Raji (cell line): ENCODE results near the gene SDCBP2.

Experiments
- POLR2A ChIP-seq: IDR thresholded peaks from 2 replicates; pipeline ENCODE4 v1.6.1; 2011; ENCODE audit warnings: low read depth, low read length, control low read depth; ENCODE audit not compliant: insufficient read depth

SDCBP2 gene, protein sequence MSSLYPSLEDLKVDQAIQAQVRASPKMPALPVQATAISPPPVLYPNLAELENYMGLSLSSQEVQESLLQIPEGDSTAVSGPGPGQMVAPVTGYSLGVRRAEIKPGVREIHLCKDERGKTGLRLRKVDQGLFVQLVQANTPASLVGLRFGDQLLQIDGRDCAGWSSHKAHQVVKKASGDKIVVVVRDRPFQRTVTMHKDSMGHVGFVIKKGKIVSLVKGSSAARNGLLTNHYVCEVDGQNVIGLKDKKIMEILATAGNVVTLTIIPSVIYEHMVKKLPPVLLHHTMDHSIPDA

DNA sequence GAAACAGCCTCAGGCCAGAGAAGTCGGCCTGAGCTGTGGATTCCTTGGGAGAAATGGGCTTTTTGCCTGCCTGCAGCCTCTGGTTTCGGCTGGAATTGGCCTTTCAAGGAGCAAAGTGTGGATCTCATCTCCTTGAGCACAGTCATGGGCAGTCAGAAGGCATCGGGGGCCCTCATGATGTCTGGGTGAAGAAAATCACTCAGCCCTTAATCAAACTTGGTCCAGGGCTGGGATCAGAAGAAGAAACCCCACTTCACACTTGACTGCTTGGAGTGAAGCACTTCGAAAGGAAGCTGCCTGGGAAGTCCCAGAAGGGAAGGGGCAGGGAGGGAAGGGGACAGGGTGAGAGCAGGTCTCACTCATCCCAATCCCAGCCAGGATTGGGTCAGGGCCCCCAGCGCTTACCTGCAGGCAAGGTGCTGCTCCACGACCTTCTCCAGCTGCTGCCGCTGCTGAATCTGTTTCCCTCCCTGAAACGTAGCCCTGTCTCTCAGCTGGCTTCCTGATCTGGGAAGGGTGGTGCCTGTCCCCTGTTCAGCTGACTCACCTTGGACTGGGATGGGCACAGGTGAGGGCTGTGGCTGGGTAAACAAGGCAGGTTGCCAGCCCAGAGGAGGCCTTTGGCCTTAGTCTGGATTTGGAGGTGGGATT is at the start of gene SDCBP2:
SDCBP2 (minus strand) TSS at position 460 of the 651 bp plus-strand sequence. CDS start 8,723 bp downstream, outside the sequence.
- TF ChIP-seq POLR2A = no peak

- no peak for TF ChIP-seq POLR2A
These were observed 49.8 kb upstream of the SDCBP2 start for GRCh38 chr20:1378735-1379125.

DNA sequence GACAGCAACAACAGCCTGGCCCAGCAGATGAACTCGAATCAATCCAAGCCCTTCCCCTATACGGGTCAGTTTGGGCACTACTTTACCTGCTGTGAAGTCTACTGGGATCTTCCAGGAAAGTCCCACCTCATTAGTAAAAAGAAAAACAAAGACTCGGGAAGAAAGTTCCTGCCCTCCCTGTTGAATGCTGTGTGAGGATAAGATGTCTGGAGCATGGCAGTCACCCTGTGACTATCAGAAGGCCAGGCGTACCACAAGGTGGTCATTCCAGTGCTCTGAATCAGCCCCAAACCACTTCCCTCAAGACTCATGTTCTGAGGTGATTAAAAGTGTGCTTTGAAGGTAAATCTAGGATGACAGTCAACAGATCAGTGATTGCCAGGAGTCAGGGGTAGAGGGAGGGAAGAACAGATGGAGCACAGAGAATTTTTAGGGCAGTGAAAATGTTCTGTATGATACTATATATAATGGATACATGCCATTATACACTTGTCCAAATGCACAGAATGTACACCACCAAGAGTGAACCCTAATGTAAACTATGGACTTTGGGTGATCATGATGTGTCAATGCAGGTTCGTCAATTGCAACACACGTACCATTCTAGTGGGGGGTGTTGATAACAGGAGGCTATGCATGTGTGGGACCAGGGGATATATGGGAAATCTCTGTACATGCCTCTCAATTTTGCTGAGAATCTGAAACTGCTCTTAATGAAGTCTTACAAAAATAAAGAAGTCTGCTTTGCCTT is 49.2 kb upstream of the SDCBP2 start:
- TF ChIP-seq POLR2A = no peak

DNA sequence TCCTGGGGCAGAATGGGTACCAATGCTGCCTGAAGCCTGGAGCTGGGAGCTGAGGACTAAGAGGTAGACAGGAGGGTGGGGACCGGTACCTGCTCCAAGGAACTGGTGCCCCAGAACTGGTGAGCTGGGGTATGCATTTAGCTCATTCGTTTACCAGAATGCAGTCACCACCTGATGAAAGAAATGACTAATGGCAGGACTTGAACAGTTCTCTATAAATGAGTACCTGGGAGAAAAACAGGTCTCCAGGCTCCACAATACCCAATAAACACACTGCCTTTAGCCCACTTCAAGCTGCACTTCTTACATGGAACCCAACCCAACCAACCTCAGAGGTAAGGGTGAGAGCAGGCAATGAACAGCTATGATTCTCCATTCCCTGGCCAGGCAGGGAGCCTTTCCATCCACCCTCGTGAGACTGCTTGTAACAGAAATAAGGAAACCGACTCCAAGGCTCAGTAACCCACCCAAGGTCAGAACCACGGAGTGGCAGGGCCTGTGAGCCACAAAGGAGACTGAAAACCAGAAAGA is 48.5 kb upstream of the SDCBP2 start:
- no peak for TF ChIP-seq POLR2A

DNA sequence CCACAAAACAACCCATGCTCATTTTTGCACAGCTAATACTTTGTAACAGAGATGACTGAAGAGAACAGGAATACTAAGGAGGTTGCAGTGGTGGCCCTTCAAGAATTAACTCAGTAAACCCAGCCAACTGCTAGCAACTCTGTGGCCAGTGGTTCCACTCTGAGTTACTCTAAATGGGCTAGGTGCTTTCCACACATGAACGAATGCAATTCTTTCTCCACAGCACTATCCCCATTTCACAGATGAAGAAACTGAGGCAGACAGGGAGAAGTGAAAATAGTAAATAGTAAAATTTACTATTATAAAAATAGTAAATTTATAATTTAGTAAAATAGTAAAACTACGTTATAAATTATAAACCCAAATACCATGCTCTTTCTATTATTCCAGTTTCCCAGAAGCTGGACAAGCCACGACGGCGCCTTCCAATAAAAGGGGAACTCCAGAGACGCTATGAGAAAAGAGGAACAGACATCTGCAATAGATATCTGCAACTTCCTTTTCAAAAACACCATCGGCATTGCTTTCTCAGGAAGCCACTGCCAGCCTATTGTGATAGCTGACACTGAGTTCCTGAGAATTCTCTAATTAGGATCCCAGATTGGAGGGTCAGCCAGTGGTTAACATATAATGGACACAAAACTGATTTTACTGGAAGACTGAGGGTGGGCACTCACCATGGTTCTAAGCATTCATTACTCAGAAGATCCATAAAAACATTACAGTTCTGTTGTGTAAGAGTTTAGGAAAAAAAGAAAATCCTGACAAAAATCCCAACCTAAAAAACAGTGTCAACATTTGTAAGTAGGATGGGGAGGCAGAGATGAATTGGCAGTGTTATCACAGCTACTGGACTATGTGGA is 47.7 kb upstream of the SDCBP2 start:
- no peak for TF ChIP-seq POLR2A

GRCh38 chr20:1376007-1376406 is 47.1 kb upstream of the SDCBP2 start:
- TF ChIP-seq POLR2A = no peak

DNA sequence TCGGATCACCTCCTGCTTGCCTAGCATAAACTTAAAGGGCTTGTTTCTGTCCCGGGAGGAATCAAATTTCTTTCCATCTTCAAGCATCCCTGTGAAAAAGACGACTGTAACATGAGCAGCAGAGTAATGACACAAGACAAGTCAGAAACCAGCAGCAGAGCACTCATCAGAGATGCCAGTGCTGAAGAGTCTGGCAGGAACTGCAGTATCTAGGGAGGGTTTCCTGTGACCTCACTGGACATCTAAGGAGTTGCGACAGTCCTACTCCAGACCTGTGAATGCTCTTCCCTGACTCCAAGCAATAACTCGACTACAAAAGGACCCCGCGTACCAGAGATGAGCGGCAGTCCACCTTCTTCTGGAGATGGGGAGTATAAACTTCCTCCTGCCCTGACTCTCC is 46.6 kb upstream of the SDCBP2 start:
- TF ChIP-seq POLR2A = no peak

- no peak for TF ChIP-seq POLR2A
These were observed 45.3 kb upstream of the SDCBP2 start for GRCh38 chr20:1374246-1374645.

GRCh38 chr20:1373614-1374013 is 44.7 kb upstream of the SDCBP2 start:
- TF ChIP-seq POLR2A = no peak

GRCh38 chr20:1373036-1373435 is 44.1 kb upstream of the SDCBP2 start:
- no peak for TF ChIP-seq POLR2A

- no peak for TF ChIP-seq POLR2A
These were observed 43.0 kb upstream of the SDCBP2 start for GRCh38 chr20:1371830-1372539.

- TF ChIP-seq POLR2A = no peak
These were observed 42.4 kb upstream of the SDCBP2 start for GRCh38 chr20:1371202-1371782.

- TF ChIP-seq POLR2A = no peak
These were observed 41.7 kb upstream of the SDCBP2 start for GRCh38 chr20:1370548-1371110.

- no peak for TF ChIP-seq POLR2A
These were observed 41.0 kb upstream of the SDCBP2 start for GRCh38 chr20:1369970-1370369.
